BLaER1 (cell line): ENCODE data around the gene HS6ST1.

Experiments
- H3K27ac ChIP-seq: shearing (Covaris generic); formaldehyde crosslinking; 2 replicates; pipeline ENCODE4 v1.8.1; 2022
- H3K27me3 ChIP-seq: shearing (Covaris generic); formaldehyde crosslinking; 2 replicates; pipeline ENCODE4 v1.8.1; 2022
- H3K36me3 ChIP-seq: shearing (Covaris generic); formaldehyde crosslinking; 2 replicates; pipeline ENCODE4 v1.8.1; 2022
- H3K4me1 ChIP-seq: shearing (Covaris generic); formaldehyde crosslinking; 2 replicates; pipeline ENCODE4 v1.8.1; 2022
- H3K4me2 ChIP-seq: shearing (Covaris generic); formaldehyde crosslinking; 2 replicates; pipeline ENCODE4 v1.8.1; 2022
- H3K4me3 ChIP-seq: shearing (Covaris generic); formaldehyde crosslinking; 2 replicates; pipeline ENCODE4 v1.8.1; 2022
- H3K9ac ChIP-seq: shearing (Covaris generic); formaldehyde crosslinking; 2 replicates; pipeline ENCODE4 v1.8.1; 2022
- H3K9me3 ChIP-seq: shearing (Covaris generic); formaldehyde crosslinking; 2 replicates; pipeline ENCODE4 v1.8.1; 2022
- H4K20me1 ChIP-seq: shearing (Covaris generic); formaldehyde crosslinking; 2 replicates; pipeline ENCODE4 v1.8.1; 2022
- Cebpa-rat ChIP-seq: shearing (Covaris generic); IDR thresholded peaks from 2 replicates; pipeline ENCODE4 v1.8.1; 2022

Gene HS6ST1

GRCh38 chr2:128305555-128306080 is 13.1 kb downstream of the HS6ST1 start:
- H3K36me3 ChIP-seq: peaks cover 27% of the 10 kb centered on the region
- H3K27me3 ChIP-seq: no peaks in the 10 kb centered on the region
- H3K4me1 ChIP-seq: peaks cover 100% of the 10 kb centered on the region
- peak overlapping the region; percentile 76 for H3K27ac ChIP-seq
- H4K20me1 ChIP-seq: peaks cover 100% of the 10 kb centered on the region
- H3K9me3 ChIP-seq: no peaks in the 10 kb centered on the region
- no peak for TF ChIP-seq Cebpa-rat
- H3K4me2 ChIP-seq: peak overlapping the region; percentile 80
- peak overlapping the region; percentile 53 for H3K9ac ChIP-seq
- peak overlapping the region; percentile 26; the same call in 1 of the 2 replicates for H3K4me3 ChIP-seq

DNA sequence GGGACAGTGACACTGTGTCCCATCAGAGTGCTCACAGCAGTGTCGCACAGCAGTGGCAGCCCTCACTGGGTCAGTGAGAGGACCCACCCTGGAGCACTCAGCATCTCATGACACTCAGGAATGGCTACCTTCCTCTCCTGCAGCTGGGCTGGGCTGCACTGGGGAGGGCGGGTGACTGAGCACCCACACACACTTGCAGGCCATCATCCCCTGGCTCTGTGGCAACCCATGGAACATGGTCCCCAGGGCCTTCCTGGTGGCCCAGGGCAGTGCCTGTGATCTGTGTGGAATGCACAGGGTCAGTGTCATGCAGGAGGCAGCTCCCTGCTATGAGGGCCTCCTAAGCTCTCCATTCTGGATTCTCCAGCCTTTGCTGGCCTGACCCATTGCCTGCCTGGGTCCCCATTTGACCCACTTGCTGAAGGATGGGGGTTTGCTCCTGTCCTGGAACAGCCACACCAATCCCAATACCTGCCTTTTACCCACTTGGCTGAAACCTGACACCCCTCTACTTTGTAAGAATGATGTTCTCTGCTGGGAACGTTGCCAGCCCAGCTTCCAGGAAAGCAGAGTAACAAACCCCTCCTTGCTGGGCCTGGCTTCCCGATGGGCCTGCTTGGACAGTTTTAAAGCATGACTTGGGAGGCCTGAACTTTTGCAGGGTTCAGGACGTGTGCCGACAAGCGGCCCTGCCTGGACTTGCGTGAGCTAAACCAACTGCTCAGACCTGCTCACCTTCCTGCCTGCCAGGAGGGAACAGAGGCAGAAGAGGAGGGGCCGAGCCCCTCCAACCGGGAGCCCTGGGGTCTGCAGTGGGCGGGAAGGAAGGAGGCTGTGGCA is 13.7 kb downstream of the HS6ST1 start:
- no peaks in the 10 kb centered on the region for H3K27me3 ChIP-seq
- peaks cover 27% of the 10 kb centered on the region for H3K36me3 ChIP-seq
- H3K4me2 ChIP-seq: peak overlapping the region; percentile 80
- H4K20me1 ChIP-seq: peaks cover 100% of the 10 kb centered on the region
- peaks cover 100% of the 10 kb centered on the region for H3K4me1 ChIP-seq
- peak overlapping the region; percentile 76 for H3K27ac ChIP-seq
- H3K9me3 ChIP-seq: no peaks in the 10 kb centered on the region
- H3K4me3 ChIP-seq: peak overlapping the region; percentile 26; the same call in 1 of the 2 replicates
- peak overlapping the region; percentile 53 for H3K9ac ChIP-seq
- TF ChIP-seq Cebpa-rat: no peak

DNA sequence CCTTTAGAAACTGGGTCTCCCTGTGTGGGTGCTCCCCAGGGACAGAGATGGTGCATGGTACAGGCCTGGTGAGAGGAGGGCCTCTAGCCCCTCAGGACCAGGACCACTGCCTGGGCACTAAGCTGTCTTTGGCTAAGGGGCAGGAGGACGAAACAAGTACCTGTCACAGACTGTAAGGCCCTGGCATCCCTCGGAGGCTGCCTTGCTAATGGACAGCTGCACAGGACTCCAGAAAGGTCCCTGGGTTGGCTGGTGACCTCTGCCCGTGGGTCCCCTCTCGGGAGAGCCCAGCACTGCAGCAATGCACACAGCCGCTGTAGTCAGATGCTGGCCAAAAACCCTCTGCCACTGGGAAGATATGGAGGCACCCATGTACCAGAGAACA is 14.3 kb downstream of the HS6ST1 start:
- Histone ChIP-seq H3K4me2 (peak overlapping the region; percentile 80), H3K27me3 (no peaks in the 10 kb centered on the region), H3K9me3 (no peaks in the 10 kb centered on the region), H3K36me3 (peaks cover 27% of the 10 kb centered on the region), H4K20me1 (peaks cover 100% of the 10 kb centered on the region), H3K27ac (peak overlapping the region; percentile 10; the same call in 1 of the 2 replicates), H3K4me3 (no peak overlapping the region), H3K9ac (0 out of 2 replicates have a peak overlapping the region, but pooled peaks have one; percentile 53), H3K4me1 (peaks cover 99% of the 10 kb centered on the region)
- no peak for TF ChIP-seq Cebpa-rat

GRCh38 chr2:128303911-128304310 is 14.8 kb downstream of the HS6ST1 start:
- Histone ChIP-seq H3K4me1 (peaks cover 95% of the 10 kb centered on the region), H3K9me3 (no peaks in the 10 kb centered on the region), H3K36me3 (peaks cover 27% of the 10 kb centered on the region), H4K20me1 (peaks cover 100% of the 10 kb centered on the region), H3K9ac (no peak overlapping the region), H3K27ac (0 out of 2 replicates have a peak overlapping the region, but pooled peaks have one; percentile 10), H3K4me2 (peak overlapping the region; percentile 80), H3K27me3 (no peaks in the 10 kb centered on the region), H3K4me3 (no peak overlapping the region)
- no peak for TF ChIP-seq Cebpa-rat

- Histone ChIP-seq H3K36me3 (peaks cover 31% of the 10 kb centered on the region), H3K4me2 (peak overlapping the region; percentile 80), H3K4me1 (peaks cover 88% of the 10 kb centered on the region), H3K4me3 (no peak overlapping the region), H3K27ac (peak overlapping the region; percentile 70), H4K20me1 (peaks cover 100% of the 10 kb centered on the region), H3K9ac (peak overlapping the region; percentile 47; the same call in 1 of the 2 replicates), H3K9me3 (0 out of 2 replicates have a peak, but pooled peaks cover 3% of the 10 kb centered on the region), H3K27me3 (no peaks in the 10 kb centered on the region)
- TF ChIP-seq Cebpa-rat: no peak
Measured at GRCh38 chr2:128303095-128303791, 15.4 kb downstream of the HS6ST1 start.

GRCh38 chr2:128302744-128303067 is 16.0 kb downstream of the HS6ST1 start:
- Histone ChIP-seq H4K20me1 (peaks cover 100% of the 10 kb centered on the region), H3K27me3 (no peaks in the 10 kb centered on the region), H3K4me2 (peak overlapping the region; percentile 80), H3K4me1 (peaks cover 83% of the 10 kb centered on the region), H3K9ac (peak overlapping the region; percentile 47; the same call in 1 of the 2 replicates), H3K9me3 (0 out of 2 replicates have a peak, but pooled peaks cover 6% of the 10 kb centered on the region), H3K27ac (peak overlapping the region; percentile 70), H3K4me3 (no peak overlapping the region), H3K36me3 (peaks cover 35% of the 10 kb centered on the region)
- no peak for TF ChIP-seq Cebpa-rat

GRCh38 chr2:128302011-128302743 is 16.5 kb downstream of the HS6ST1 start:
- Histone ChIP-seq H3K9me3 (0 out of 2 replicates have a peak, but pooled peaks cover 6% of the 10 kb centered on the region), H3K4me1 (peaks cover 78% of the 10 kb centered on the region), H3K9ac (peak overlapping the region; percentile 47), H3K4me2 (peak overlapping the region; percentile 80), H3K27me3 (no peaks in the 10 kb centered on the region), H3K4me3 (no peak overlapping the region), H3K36me3 (peaks cover 41% of the 10 kb centered on the region), H4K20me1 (peaks cover 100% of the 10 kb centered on the region), H3K27ac (peak overlapping the region; percentile 70)
- no peak for TF ChIP-seq Cebpa-rat

DNA sequence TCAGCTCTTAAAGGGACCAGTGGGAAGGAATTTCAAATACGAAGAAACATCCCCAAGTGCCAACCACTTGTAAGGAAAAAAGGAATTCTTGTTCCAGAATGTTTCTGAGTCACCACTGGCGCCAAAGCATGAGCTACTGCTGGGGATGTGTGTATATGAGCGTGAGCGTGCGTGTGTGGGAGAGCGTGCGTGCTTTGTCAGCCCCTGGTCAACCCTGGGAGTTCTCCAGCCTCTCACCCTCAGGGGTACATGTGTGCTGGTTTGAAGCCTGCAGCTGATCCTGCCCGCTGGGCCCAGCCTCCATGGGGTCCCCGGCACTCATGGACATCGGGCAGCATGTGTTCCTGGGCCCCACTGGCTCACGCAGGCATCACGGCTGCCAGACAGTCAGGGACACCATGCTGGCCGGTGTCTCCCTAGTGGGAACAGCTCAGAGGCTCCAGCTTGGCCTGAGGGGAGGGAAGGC is 17.1 kb downstream of the HS6ST1 start:
- Histone ChIP-seq H3K4me2 (peak overlapping the region; percentile 80), H3K36me3 (peaks cover 42% of the 10 kb centered on the region), H3K27ac (peak overlapping the region; percentile 70), H3K9me3 (0 out of 2 replicates have a peak, but pooled peaks cover 6% of the 10 kb centered on the region), H4K20me1 (peaks cover 100% of the 10 kb centered on the region), H3K4me1 (peaks cover 71% of the 10 kb centered on the region), H3K9ac (peak overlapping the region; percentile 47), H3K27me3 (no peaks in the 10 kb centered on the region), H3K4me3 (no peak overlapping the region)
- TF ChIP-seq Cebpa-rat: no peak

GRCh38 chr2:128301021-128301420 is 17.6 kb downstream of the HS6ST1 start:
- H3K9ac ChIP-seq: peak overlapping the region; percentile 47; the same call in 1 of the 2 replicates
- no peak overlapping the region for H3K4me3 ChIP-seq
- H3K9me3 ChIP-seq: 0 out of 2 replicates have a peak, but pooled peaks cover 6% of the 10 kb centered on the region
- no peaks in the 10 kb centered on the region for H3K27me3 ChIP-seq
- H3K36me3 ChIP-seq: peaks cover 42% of the 10 kb centered on the region
- H3K27ac ChIP-seq: peak overlapping the region; percentile 70
- peaks cover 100% of the 10 kb centered on the region for H4K20me1 ChIP-seq
- H3K4me1 ChIP-seq: peaks cover 68% of the 10 kb centered on the region
- TF ChIP-seq Cebpa-rat: no peak
- H3K4me2 ChIP-seq: peak overlapping the region; percentile 80
